Activated CD8-positive, alpha-beta memory T cell treated with anti-CD3 and anti-CD28 coated beads for 36 hours (primary cell): Measurements from ENCODE around the gene ADAMTSL1. TPM values are rescaled to one million over a fixed set of nuclear protein-coding genes. Genes with fewer than 3 reads are reported as not detected.

ENCODE experiments used
- CTCF ChIA-PET: fragments of 350-600 bp; sonication (Branson Sonifier 250); formaldehyde crosslinking; loops from one replicate; lab custom pipeline; 2021; ENCODE audit warnings: antibody characterized with exemption; lab: Charles Lee
- POLR2A ChIA-PET: fragments of 350-600 bp; sonication (Branson Sonifier 250); formaldehyde crosslinking; loops from one replicate; lab custom pipeline; 2021; ENCODE audit warnings: antibody characterized with exemption; lab: Charles Lee
- total RNA-seq, 2 experiments: library from RNA; stranded (reverse); gene quantifications; one replicate each; pipeline ENCODE4 v1.2.3, GENCODE V29; 2021

ADAMTSL1 gene
- total RNA-seq, 2 experiments from 2014 or later: not detected

GRCh38 chr9:18629136-18629535 is 155.2 kb downstream of the ADAMTSL1 start:
- CTCF ChIA-PET: no interaction called here
- POLR2A ChIA-PET: no interaction called here

GRCh38 chr9:18632632-18633403 is 158.9 kb downstream of the ADAMTSL1 start:
- ChIA-PET CTCF (no interaction called here), POLR2A (no interaction called here)

- ChIA-PET POLR2A (no interaction called here), CTCF (no interaction called here)
Observed at GRCh38 chr9:18636781-18637180, 162.8 kb downstream of the ADAMTSL1 start.

GRCh38 chr9:18638371-18639249 is 164.7 kb downstream of the ADAMTSL1 start:
- ChIA-PET POLR2A (no interaction called here), CTCF (no interaction called here)

- CTCF ChIA-PET: no interaction called here
- POLR2A ChIA-PET: no interaction called here
Observed at GRCh38 chr9:18639911-18640310, 166.0 kb downstream of the ADAMTSL1 start.

DNA sequence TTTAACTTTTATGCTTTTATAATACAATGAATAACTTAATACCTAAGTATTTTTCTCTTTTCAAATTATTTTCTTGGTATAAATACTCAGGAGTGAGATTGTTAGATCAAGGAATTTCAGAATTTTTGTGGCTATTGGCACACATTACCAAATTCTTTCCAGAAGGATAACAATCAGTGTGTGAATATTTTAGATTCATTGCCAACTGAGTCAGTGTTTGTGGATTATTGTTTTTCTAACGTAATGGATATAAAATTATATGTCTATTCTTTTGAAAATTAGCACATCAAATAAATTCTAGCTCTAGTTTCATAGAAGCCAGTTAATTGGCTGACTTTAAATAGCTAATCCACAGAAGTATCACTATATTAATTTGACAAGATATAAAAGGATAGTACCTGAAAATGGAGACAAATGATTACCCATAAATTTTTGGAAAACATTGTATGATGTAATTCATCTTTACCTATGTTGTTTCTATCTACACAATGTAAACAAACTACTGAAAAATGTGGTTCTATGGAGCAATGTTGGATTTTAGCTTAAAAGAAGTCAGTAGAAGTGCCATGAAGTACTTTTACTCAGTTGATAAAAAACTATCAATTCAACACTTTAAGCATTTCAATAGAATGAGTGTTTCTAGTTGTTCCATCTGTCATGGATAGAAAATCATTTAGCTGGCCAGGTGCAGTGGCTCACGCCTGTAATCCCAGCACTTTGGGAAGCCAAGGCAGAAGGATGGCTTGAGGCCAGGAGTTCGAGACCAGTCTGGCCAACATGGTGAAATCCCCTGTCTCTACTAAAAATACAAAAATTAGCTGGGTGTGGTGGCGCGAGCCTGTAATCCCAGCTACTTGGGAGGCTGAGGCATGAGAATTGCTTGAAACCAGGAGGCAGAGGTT is 185.1 kb downstream of the ADAMTSL1 start:
- CTCF ChIA-PET: no interaction called here

GRCh38 chr9:18660001-18660400 is 186.0 kb downstream of the ADAMTSL1 start:
- CTCF ChIA-PET: no interaction called here
- POLR2A ChIA-PET: no interaction called here

More for the DNA sequence above, 185.1 kb downstream of the ADAMTSL1 start:
- POLR2A ChIA-PET: no interaction called here

GRCh38 chr9:18662320-18662719 is 188.4 kb downstream of the ADAMTSL1 start:
- ChIA-PET CTCF (no interaction called here), POLR2A (no interaction called here)

DNA sequence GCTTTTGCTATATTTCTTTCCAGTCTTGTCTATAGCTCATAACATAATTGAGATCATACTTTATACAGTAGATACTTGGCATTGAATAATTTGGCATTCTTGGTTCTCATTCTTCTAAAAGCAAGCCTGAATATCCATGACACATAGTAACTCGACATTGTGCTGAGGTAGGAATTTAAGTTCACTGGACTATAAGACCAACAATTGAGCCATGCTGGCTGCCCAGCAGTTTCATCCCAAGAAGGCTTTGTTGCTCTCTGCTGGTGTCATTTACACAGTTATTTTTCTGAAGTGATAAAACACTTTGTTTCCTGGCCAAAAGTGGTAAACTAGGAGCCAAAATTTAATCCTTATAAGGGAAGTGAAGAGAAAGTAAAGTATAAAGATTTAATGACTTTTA is 192.0 kb downstream of the ADAMTSL1 start:
- ChIA-PET POLR2A (no interaction called here), CTCF (no interaction called here)

DNA sequence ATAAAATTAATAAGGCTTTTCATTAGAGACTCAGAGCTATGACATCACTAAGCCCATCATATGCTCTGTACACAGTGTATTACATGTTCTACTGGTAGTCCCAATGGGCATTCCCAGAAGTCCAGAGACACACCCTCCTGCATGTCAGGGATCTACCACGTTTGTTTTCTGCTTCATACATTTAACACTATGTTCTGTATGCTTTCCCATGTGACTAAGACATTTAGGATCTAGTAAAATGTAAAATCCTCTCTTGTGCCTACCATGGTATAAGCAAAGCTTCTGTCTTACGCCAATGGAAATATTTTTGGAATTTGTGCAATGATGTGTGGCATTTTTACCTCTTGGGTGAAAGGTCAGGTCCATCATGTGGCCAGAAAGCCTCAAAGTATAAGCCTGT is 192.4 kb downstream of the ADAMTSL1 start:
- ChIA-PET POLR2A (no interaction called here), CTCF (no interaction called here)

DNA sequence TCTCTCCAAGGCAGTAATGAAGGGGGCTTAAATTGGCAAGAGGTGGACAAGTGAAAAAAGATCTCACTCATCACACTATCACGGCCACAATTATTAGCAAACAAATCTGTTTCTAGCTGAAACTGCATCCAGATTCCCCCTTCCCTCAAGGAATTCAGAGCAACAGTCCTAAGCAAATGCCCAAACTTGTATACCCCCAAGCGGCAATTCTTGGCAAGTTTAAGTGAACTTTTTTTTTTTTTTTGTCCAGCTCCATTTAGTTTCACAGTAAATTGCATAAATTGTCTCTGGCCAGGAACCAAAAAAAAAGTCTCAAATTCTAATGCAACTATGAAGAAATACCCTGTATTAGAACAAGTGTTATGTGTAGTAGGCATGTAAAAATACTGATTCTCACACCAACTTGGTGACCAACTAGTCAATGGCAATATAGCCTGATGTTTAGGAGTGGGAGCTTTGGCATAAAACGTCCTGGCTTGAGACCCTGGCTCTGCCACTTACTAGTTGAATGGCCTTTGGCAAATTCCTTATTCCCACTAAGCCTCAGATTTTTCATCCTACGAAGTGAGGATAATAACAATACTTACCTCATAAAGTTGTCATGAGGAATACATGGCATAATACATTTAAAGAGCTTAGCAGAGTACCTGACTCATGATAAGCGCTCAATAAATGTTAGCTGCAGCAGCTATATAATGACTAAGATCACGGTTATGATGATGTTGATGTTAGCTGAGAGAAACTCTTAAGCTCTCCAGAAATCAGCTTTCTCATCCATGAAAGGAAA is 193.2 kb downstream of the ADAMTSL1 start:
- CTCF ChIA-PET: interaction anchor here (0.7 kb wide), 1 partner anchor 140 kb away, joined by 3 read pairs; no protein-coding TSS in a partner anchor
- POLR2A ChIA-PET: no interaction called here

- CTCF ChIA-PET: no interaction called here
- POLR2A ChIA-PET: no interaction called here
Observed at GRCh38 chr9:18668944-18669343, 195.0 kb downstream of the ADAMTSL1 start.

DNA sequence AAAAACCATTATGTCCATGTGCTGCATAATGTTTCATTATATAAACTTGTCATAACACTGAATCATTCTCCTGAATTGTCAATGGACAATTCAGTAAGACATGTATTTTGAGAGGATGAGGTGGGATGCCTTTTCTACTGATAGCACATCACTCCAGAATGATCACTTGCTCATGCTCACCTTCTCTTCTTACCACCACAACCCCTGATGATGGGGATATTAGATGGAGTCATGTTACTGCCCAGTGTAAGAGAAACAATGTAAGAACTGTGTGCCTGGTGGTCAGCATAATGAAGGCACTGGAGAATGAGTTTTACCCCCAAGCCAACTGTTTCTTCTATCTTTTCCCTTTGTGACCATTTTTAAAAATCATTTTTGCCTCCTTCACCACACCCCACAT is 198.8 kb downstream of the ADAMTSL1 start:
- CTCF ChIA-PET: no interaction called here
- POLR2A ChIA-PET: no interaction called here

- CTCF ChIA-PET: no interaction called here
- POLR2A ChIA-PET: no interaction called here
Observed at GRCh38 chr9:18673179-18673578, 199.2 kb downstream of the ADAMTSL1 start.

DNA sequence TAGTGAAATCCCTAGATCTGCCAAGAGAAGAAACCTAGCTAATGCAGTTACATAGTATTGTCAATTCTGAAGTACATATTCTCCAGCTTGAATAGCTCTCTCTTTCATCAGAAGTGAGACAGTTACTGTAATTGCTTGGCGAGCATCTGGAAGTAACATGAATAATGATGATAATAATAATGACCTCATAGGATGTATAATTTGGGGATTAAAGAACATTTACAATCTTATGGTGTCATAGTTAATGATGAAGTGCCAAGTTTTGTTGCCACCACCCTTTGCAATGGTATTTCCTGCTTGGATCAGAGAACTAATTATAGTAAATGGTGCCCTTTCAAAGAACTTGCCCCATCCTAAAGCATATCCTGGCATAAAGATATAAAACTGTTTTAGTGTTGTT is 201.4 kb downstream of the ADAMTSL1 start:
- CTCF ChIA-PET: no interaction called here
- POLR2A ChIA-PET: no interaction called here

DNA sequence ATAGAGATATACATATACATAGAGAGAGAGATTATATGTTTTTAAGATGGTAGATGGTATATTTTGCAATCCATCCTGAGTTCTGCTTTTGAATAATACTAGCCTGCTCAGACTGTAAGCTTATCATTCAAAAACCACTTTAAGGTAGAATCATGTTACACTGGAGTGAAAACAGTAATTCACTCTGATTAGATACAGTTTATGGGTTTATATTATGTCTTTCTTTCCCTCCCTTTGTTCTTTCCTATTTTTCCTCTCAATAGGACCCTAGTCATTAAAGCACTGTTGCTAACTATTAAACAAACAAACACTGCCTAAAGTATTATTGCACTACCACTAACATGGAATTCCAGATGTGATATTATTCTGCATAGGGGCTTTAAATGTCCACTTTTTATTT is 202.0 kb downstream of the ADAMTSL1 start:
- CTCF ChIA-PET: no interaction called here
- POLR2A ChIA-PET: no interaction called here

- POLR2A ChIA-PET: no interaction called here
- CTCF ChIA-PET: no interaction called here
Observed at GRCh38 chr9:18676525-18676924, 202.6 kb downstream of the ADAMTSL1 start.

GRCh38 chr9:18678821-18679590 is 205.1 kb downstream of the ADAMTSL1 start:
- ChIA-PET CTCF (no interaction called here), POLR2A (no interaction called here)
